HL-60 (cell line): ENCODE results near the gene TRAP1.

Source experiments
- DNase-seq, 2 experiments: peaks; one replicate each; pipeline ENCODE4 v3.0.0-alpha.2; 2010 to 2020; ENCODE audit warnings: low read depth in 1 of 2, low spot score in 1 of 2
- H3K27ac ChIP-seq: fragments of 250-450 bp; sonication (Bioruptor Pico); replicated peaks from 2 replicates; pipeline ENCODE4 v1.5.1; 2020; ENCODE audit warnings: mild to moderate bottlenecking, moderate library complexity
- H3K27me3 ChIP-seq: fragments of 250-450 bp; sonication (Bioruptor Pico); 2 replicates; pipeline ENCODE4 v1.5.1; 2021; ENCODE audit warnings: mild to moderate bottlenecking, moderate library complexity; ENCODE audit not compliant: insufficient read depth, poor library complexity, severe bottlenecking
- H3K4me3 ChIP-seq: replicated peaks from 2 replicates; pipeline ENCODE4 v1.5.1; 2011; ENCODE audit warnings: mild to moderate bottlenecking, control low read depth, low read length; ENCODE audit not compliant: insufficient read depth
- CTCF ChIP-seq: IDR thresholded peaks from one replicate; pipeline ENCODE4 v1.5.1; 2011; ENCODE audit warnings: low read length, control low read depth, inconsistent platforms; ENCODE audit not compliant: insufficient read depth
- GABPA ChIP-seq: IDR thresholded peaks from 2 replicates; pipeline ENCODE4 v1.6.1; 2012; ENCODE audit warnings: low read depth
- POLR2AphosphoS5 ChIP-seq: IDR thresholded peaks from 2 replicates; pipeline ENCODE4 v1.6.1; 2012; ENCODE audit warnings: low read depth
- REST ChIP-seq: IDR thresholded peaks from 2 replicates; pipeline ENCODE4 v1.6.1; 2012; ENCODE audit warnings: low read depth; ENCODE audit not compliant: insufficient replicate concordance
- SPI1 ChIP-seq: IDR thresholded peaks from 2 replicates; pipeline ENCODE4 v1.6.1; 2012; ENCODE audit warnings: low read depth, mild to moderate bottlenecking, borderline replicate concordance

The TRAP1 gene

DNA sequence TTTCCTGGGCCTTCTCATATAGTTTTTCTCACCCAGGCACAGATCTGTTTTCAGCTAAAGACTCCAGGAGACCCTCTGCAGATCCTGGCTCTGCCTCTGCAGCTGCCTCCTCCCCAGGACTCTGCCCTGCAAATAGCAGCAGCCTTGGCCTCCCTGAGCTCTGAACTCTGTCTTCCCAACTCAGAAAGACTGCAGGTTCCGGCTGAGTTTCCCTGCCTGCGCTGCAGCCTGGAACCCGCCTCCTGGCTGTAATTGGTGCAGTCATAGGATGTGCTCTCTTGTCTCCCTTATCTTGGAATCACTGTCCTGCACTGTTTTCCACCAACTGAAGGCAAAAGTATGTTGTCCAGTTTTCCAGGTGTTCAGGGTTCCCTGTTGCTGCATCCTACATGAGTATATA, 77.1 kb downstream of the TRAP1 start:
- Histone ChIP-seq H3K27me3 (no peaks in the 10 kb centered on the region), H3K27ac (no peak overlapping the region), H3K4me3 (no peak overlapping the region)
- DNase-seq: no peak
- TF ChIP-seq CTCF (no peak), POLR2AphosphoS5 (no peak), REST (no peak), GABPA (no peak), SPI1 (no peak)

- Histone ChIP-seq H3K27me3 (no peaks in the 10 kb centered on the region), H3K4me3 (no peak overlapping the region), H3K27ac (no peak overlapping the region)
- TF ChIP-seq GABPA (no peak), SPI1 (no peak), POLR2AphosphoS5 (no peak), CTCF (no peak), REST (no peak)
- DNase-seq: no peak
Measured at GRCh38 chr16:3638916-3639644, 78.2 kb downstream of the TRAP1 start.

DNA sequence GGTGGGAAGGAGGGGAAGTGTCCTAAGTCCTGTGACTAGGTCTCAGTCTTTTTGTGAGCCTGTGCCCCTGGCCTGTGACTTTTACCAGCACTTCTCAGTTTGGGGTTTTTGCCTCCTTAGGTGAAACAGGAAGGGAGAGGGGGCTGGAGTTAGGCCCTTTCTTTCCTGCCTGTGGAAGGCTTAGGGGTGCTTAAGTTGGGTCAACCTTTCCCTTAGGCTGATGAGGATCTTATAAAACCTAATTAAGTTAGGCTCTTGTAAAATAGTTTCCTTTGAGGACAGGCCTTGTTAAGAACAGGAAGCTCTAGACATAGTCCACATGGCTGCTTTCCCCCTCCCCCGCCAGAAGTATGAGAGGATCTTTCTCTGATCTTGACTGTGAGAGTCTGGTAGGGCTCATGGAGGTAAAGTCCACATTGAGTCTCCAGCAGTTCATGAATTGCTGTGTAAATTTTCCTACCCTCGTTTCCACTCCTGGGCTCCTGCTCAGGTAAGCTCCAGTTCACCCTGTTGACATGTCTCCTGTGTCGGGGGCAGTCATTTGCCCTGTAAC, 79.9 kb downstream of the TRAP1 start:
- DNase-seq: peak in 1 of 2 experiments; percentile 74
- Histone ChIP-seq H3K4me3 (no peak overlapping the region), H3K27me3 (no peaks in the 10 kb centered on the region), H3K27ac (peak overlapping the region; percentile 92)
- TF ChIP-seq SPI1 (peak; percentile 71; the same call in 1 of the 2 replicates), POLR2AphosphoS5 (peak; percentile 32; the same call in 1 of the 2 replicates), CTCF (no peak)
